ENCODE measurements around the gene SCAMP1. TPM values are rescaled to one million over a fixed set of nuclear protein-coding genes. Genes with fewer than 3 reads are reported as not detected.

Gene SCAMP1
- polyA plus RNA-seq, 1 donor from 2014 or later = 180 TPM

DNA sequence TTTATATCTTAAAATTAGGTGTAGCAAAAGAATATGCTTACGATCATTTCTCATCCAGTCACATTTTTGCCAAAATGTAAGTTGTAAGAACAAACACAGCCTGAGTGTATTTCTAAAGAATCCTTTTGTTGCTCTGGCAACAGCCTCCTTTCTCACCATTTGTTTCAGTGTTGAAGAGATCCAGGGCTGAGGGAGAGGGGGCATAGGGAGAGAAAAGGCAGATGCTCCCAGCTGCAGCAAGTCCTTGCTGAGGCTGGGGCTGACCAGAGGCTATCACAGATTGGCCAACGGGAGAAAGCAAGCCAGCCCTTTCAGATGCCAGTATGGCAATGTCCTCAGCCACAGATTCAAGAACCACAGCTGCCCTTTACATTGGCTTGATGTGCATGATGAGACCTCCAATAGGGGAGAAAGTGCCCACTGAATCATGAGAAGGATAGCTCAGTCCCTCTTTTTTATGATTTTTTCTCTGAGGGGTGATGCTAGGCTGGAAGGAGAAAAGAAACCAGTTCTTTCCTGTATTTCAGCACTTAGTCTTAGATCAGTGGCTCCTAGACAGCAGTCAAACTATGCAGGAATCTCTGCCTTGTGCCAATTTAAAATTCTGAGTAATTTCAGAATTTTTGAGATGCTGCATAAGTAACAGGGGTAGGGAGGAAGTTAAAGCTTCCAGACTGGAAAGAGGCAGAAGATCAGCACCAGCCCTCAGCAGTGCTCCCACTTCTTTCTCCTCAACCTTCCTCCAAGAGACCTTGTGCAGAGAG, 146.0 kb downstream of the SCAMP1 start:
- no peak overlapping the region for H3K27ac ChIP-seq (ENCODE audit: low read length)

DNA sequence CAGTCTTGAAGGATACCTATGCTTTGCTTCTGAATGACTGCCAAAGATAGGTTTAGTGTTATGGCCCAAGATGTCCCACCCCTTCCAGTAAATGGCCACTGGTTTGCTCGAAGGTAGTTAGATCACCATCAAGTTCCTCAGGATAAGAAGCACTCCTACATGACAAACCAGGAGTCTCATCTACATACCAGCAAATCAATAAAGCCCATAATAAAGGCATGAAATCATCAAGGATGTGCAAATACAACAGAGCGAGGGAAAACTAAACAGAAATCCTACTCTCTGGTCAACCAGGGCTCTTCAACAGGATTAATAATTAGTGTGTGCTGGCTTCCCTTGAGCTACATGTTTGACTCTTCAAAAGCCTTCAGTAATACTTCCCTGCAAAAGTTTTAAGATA, 147.1 kb downstream of the SCAMP1 start:
- Histone ChIP-seq H4K20me1 (ENCODE audit: insufficient read depth) (no peaks in the 10 kb centered on the region), H3K9me2 (ENCODE audit: insufficient read depth, low read length) (no peaks in the 10 kb centered on the region), H3K79me2 (replicated peaks; ENCODE audit: insufficient read depth, low read length) (no peaks in the 10 kb centered on the region), H3K27me3 (ENCODE audit: insufficient read depth, low read depth, low read length) (no peaks in the 10 kb centered on the region), H3K4me2 (ENCODE audit: low read length) (no peak overlapping the region), H3K9me3 (ENCODE audit: low read length) (no peaks in the 10 kb centered on the region), H3F3A (ENCODE audit: insufficient read depth, low read length, poor library complexity, severe bottlenecking) (no peaks in the 10 kb centered on the region), H3K4me3 (ENCODE audit: low read length) (no peak overlapping the region), H3K27ac (ENCODE audit: low read length) (no peak overlapping the region), H2AFZ (ENCODE audit: low read depth, low read length) (no peak overlapping the region), H3K9ac (ENCODE audit: low read length) (no peak overlapping the region), H3K36me3 (ENCODE audit: insufficient read depth, low read length) (no peaks in the 10 kb centered on the region)
- TF ChIP-seq, protein P1, sequence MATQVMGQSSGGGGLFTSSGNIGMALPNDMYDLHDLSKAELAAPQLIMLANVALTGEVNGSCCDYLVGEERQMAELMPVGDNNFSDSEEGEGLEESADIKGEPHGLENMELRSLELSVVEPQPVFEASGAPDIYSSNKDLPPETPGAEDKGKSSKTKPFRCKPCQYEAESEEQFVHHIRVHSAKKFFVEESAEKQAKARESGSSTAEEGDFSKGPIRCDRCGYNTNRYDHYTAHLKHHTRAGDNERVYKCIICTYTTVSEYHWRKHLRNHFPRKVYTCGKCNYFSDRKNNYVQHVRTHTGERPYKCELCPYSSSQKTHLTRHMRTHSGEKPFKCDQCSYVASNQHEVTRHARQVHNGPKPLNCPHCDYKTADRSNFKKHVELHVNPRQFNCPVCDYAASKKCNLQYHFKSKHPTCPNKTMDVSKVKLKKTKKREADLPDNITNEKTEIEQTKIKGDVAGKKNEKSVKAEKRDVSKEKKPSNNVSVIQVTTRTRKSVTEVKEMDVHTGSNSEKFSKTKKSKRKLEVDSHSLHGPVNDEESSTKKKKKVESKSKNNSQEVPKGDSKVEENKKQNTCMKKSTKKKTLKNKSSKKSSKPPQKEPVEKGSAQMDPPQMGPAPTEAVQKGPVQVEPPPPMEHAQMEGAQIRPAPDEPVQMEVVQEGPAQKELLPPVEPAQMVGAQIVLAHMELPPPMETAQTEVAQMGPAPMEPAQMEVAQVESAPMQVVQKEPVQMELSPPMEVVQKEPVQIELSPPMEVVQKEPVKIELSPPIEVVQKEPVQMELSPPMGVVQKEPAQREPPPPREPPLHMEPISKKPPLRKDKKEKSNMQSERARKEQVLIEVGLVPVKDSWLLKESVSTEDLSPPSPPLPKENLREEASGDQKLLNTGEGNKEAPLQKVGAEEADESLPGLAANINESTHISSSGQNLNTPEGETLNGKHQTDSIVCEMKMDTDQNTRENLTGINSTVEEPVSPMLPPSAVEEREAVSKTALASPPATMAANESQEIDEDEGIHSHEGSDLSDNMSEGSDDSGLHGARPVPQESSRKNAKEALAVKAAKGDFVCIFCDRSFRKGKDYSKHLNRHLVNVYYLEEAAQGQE (IDR thresholded peaks at IDR 0.05; ENCODE audit: borderline replicate concordance) = no peak
- TF ChIP-seq SMC3 (conservative IDR thresholded peaks at IDR 0.05; ENCODE audit: poor library complexity) = no peak
- no peak for TF ChIP-seq EZH2 (IDR thresholded peaks at IDR 0.05; ENCODE audit: borderline replicate concordance, insufficient read depth, low read length, poor library complexity, severe bottlenecking)
- TF ChIP-seq TAF1 (IDR thresholded peaks at IDR 0.05; ENCODE audit: low read depth) = no peak
- no peak for TF ChIP-seq EP300 (conservative IDR thresholded peaks at IDR 0.05; ENCODE audit: poor library complexity, severe bottlenecking)
- no peak for TF ChIP-seq RAD21 (conservative IDR thresholded peaks at IDR 0.05)
- no peak for TF ChIP-seq MXI1 (conservative IDR thresholded peaks at IDR 0.05; ENCODE audit: poor library complexity, severe bottlenecking)
- TF ChIP-seq POLR2AphosphoS5 (IDR thresholded peaks at IDR 0.05) = no peak
- TF ChIP-seq, protein P2, sequence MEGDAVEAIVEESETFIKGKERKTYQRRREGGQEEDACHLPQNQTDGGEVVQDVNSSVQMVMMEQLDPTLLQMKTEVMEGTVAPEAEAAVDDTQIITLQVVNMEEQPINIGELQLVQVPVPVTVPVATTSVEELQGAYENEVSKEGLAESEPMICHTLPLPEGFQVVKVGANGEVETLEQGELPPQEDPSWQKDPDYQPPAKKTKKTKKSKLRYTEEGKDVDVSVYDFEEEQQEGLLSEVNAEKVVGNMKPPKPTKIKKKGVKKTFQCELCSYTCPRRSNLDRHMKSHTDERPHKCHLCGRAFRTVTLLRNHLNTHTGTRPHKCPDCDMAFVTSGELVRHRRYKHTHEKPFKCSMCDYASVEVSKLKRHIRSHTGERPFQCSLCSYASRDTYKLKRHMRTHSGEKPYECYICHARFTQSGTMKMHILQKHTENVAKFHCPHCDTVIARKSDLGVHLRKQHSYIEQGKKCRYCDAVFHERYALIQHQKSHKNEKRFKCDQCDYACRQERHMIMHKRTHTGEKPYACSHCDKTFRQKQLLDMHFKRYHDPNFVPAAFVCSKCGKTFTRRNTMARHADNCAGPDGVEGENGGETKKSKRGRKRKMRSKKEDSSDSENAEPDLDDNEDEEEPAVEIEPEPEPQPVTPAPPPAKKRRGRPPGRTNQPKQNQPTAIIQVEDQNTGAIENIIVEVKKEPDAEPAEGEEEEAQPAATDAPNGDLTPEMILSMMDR (IDR thresholded peaks at IDR 0.05; ENCODE audit: poor library complexity, severe bottlenecking) = no peak

More for the DNA sequence above, 146.0 kb downstream of the SCAMP1 start:
- H3K9me2 ChIP-seq (ENCODE audit: insufficient read depth, low read length) = no peaks in the 10 kb centered on the region
- H2AFZ ChIP-seq (ENCODE audit: low read depth, low read length) = no peak overlapping the region
- no peaks in the 10 kb centered on the region for H3K79me2 ChIP-seq (replicated peaks; ENCODE audit: insufficient read depth, low read length)
- no peak overlapping the region for H3K4me3 ChIP-seq (ENCODE audit: low read length)
- no peaks in the 10 kb centered on the region for H3K27me3 ChIP-seq (ENCODE audit: insufficient read depth, low read depth, low read length)
- H3K4me2 ChIP-seq (ENCODE audit: low read length) = no peak overlapping the region
- no peaks in the 10 kb centered on the region for H3K36me3 ChIP-seq (ENCODE audit: insufficient read depth, low read length)
- H3F3A ChIP-seq (ENCODE audit: insufficient read depth, low read length, poor library complexity, severe bottlenecking) = no peaks in the 10 kb centered on the region
- no peak overlapping the region for H3K9ac ChIP-seq (ENCODE audit: low read length)
- H3K9me3 ChIP-seq (ENCODE audit: low read length) = no peaks in the 10 kb centered on the region
- TF ChIP-seq, protein P2 (IDR thresholded peaks at IDR 0.05; ENCODE audit: poor library complexity, severe bottlenecking) = no peak
- TF ChIP-seq SMC3 (conservative IDR thresholded peaks at IDR 0.05; ENCODE audit: poor library complexity) (no peak), RAD21 (conservative IDR thresholded peaks at IDR 0.05) (no peak), EZH2 (IDR thresholded peaks at IDR 0.05; ENCODE audit: borderline replicate concordance, insufficient read depth, low read length, poor library complexity, severe bottlenecking) (no peak), POLR2AphosphoS5 (IDR thresholded peaks at IDR 0.05) (no peak), EP300 (conservative IDR thresholded peaks at IDR 0.05; ENCODE audit: poor library complexity, severe bottlenecking) (no peak), TAF1 (IDR thresholded peaks at IDR 0.05; ENCODE audit: low read depth) (no peak), MXI1 (conservative IDR thresholded peaks at IDR 0.05; ENCODE audit: poor library complexity, severe bottlenecking) (no peak)
- TF ChIP-seq, protein P1 (IDR thresholded peaks at IDR 0.05; ENCODE audit: borderline replicate concordance) = no peak
- no peaks in the 10 kb centered on the region for H4K20me1 ChIP-seq (ENCODE audit: insufficient read depth)

Measured in neural cell (in vitro differentiated cells).